C4-2B (cell line): ENCODE results near the gene IFT122.

ENCODE experiments used
- CTCF ChIP-seq: fragments of 450-650 bp; conservative IDR thresholded peaks from 2 replicates; pipeline ENCODE4 v1.5.1; 2017; ENCODE audit warnings: mild to moderate bottlenecking
- ZFX ChIP-seq: fragments of 450-650 bp; IDR thresholded peaks from 2 replicates; pipeline ENCODE4 v1.6.1; 2017

- TF ChIP-seq CTCF (no peak), ZFX (no peak)
Measured at GRCh38 chr3:129421236-129421883, 18.7 kb upstream of the IFT122 start.
